H1 (cell line): ENCODE results near the gene DDX51. TPM values are rescaled to one million over a fixed set of nuclear protein-coding genes. Genes with fewer than 3 reads are reported as not detected.
A peak's percentile ranks its signal among the peaks of the same experiment; 100 is the strongest.

Experiments
- CTCF ChIA-PET: fragments of 300-600 bp; sonication (Branson Sonifier 250); formaldehyde crosslinking; loops from one replicate; lab custom pipeline; 2021; ENCODE audit not compliant: partially characterized antibody; lab: Charles Lee
- POLR2A ChIA-PET: fragments of 300-600 bp; sonication (Branson Sonifier 250); formaldehyde crosslinking; loops from one replicate; lab custom pipeline; 2021; ENCODE audit warnings: inconsistent platforms; ENCODE audit not compliant: partially characterized antibody; lab: Charles Lee
- DNase-seq, 2 experiments: peaks; one replicate each; pipeline versions ENCODE4 v3.0.0 to v3.0.0-alpha.2; 2010 to 2022; ENCODE audit warnings: low spot score in 2 of 2, low read depth in 1 of 2, mixed read lengths in 1 of 2
- FAIRE-seq: peaks from 2 replicates; lab custom pipeline; 2011; peaks lifted over from hg19 to GRCh38; lab: Jason Lieb, UNC
- H2AFZ ChIP-seq: 2 replicates; pipeline ENCODE4 v1.8.1; 2012; ENCODE audit warnings: low read length, inconsistent platforms
- H2AK5ac ChIP-seq: 2 replicates; pipeline ENCODE4 v1.6.1; 2013; ENCODE audit warnings: low read depth, low read length
- H2BK120ac ChIP-seq: replicated peaks from 2 replicates; pipeline ENCODE3; 2013; ENCODE audit warnings: low read depth, low read length, inconsistent platforms
- H2BK12ac ChIP-seq: 2 replicates; pipeline ENCODE4 v1.6.1; 2013; ENCODE audit warnings: low read depth, low read length
- H2BK15ac ChIP-seq: 2 replicates; pipeline ENCODE4 v1.6.1; 2013; ENCODE audit warnings: low read length
- H2BK20ac ChIP-seq: 2 replicates; pipeline ENCODE4 v1.6.1; 2013; ENCODE audit warnings: low read length
- H2BK5ac ChIP-seq: 2 replicates; pipeline ENCODE4 v1.6.1; 2013; ENCODE audit warnings: low read depth, low read length
- H3K14ac ChIP-seq: 2 replicates; pipeline ENCODE4 v1.6.1; 2013; ENCODE audit warnings: inconsistent platforms; ENCODE audit not compliant: insufficient read length
- H3K18ac ChIP-seq: 2 replicates; pipeline ENCODE4 v1.6.1; 2013; ENCODE audit warnings: low read length; ENCODE audit errors: extremely low read depth
- H3K23ac ChIP-seq: 2 replicates; pipeline ENCODE4 v1.6.1; 2013; ENCODE audit warnings: inconsistent platforms; ENCODE audit not compliant: insufficient read length
- H3K23me2 ChIP-seq: 2 replicates; pipeline ENCODE4 v1.6.1; 2013; ENCODE audit warnings: low read depth, low read length
- H3K27ac ChIP-seq: 2 replicates; pipeline ENCODE4 v1.6.1; 2011; ENCODE audit warnings: low read depth, low read length, inconsistent platforms
- H3K27me3 ChIP-seq, 4 experiments: replicated peaks in 1 of 4; 1 replicate in 1 of 4; 2 replicates in 3 of 4; pipeline versions ENCODE4 v1.6.1 to v1.8.1; 2011 to 2013; ENCODE audit warnings: low read length in 3 of 4, mild to moderate bottlenecking in 3 of 4, inconsistent platforms in 2 of 4, mixed read lengths in 2 of 4, moderate library complexity in 1 of 4; ENCODE audit not compliant: control insufficient read depth in 3 of 4, insufficient read depth in 3 of 4; ENCODE audit errors: extremely low read depth in 1 of 4
- H3K36me3 ChIP-seq, 4 experiments: 2 replicates each; pipeline versions ENCODE4 v1.6.1 to v1.8.1; 2011 to 2013; ENCODE audit warnings: mild to moderate bottlenecking in 4 of 4, low read length in 3 of 4, moderate library complexity in 2 of 4, control low read depth in 1 of 4, inconsistent platforms in 1 of 4; ENCODE audit not compliant: insufficient read depth in 4 of 4, control insufficient read depth in 2 of 4
- H3K4ac ChIP-seq: replicated peaks from 2 replicates; pipeline ENCODE3; 2013; ENCODE audit warnings: low read length, low read depth, mixed read lengths, inconsistent platforms; ENCODE audit not compliant: insufficient read length
- H3K4me1 ChIP-seq, 4 experiments: replicated peaks in 1 of 4; 1 replicate in 1 of 4; 2 replicates in 3 of 4; pipeline versions ENCODE4 v1.6.1 to v1.8.1; 2011 to 2013; ENCODE audit warnings: low read length in 3 of 4, inconsistent platforms in 2 of 4, mixed read lengths in 1 of 4; ENCODE audit not compliant: insufficient read depth in 4 of 4, control insufficient read depth in 3 of 4
- H3K4me2 ChIP-seq, 2 experiments: 2 replicates each; pipeline versions ENCODE4 v1.6.1 to v1.8.1; 2011 to 2013; ENCODE audit warnings: low read depth in 2 of 2, low read length in 2 of 2, control low read depth in 1 of 2, inconsistent platforms in 1 of 2, mild to moderate bottlenecking in 1 of 2; ENCODE audit not compliant: insufficient read depth in 1 of 2
- H3K4me3 ChIP-seq, 4 experiments: fragments of 200-600, 300-600 bp in 1 of 4; sonication (generic), shearing (Covaris generic), sonication (Bioruptor Twin) in 1 of 4; 2 replicates each; pipeline versions ENCODE4 v1.5.1 to v1.8.1; 2011 to 2016; ENCODE audit warnings: low read length in 4 of 4, low read depth in 3 of 4, control low read depth in 2 of 4, inconsistent platforms in 2 of 4, mild to moderate bottlenecking in 2 of 4, mixed read lengths in 1 of 4, moderate library complexity in 1 of 4; ENCODE audit not compliant: insufficient read depth in 2 of 4; ENCODE audit errors: extremely low read depth in 1 of 4
- H3K56ac ChIP-seq: replicated peaks from 2 replicates; pipeline ENCODE3; 2013; ENCODE audit warnings: low read depth, mild to moderate bottlenecking, mixed read lengths, low read length, inconsistent platforms; ENCODE audit not compliant: insufficient read length
- H3K79me1 ChIP-seq: 2 replicates; pipeline ENCODE4 v1.6.1; 2013; ENCODE audit warnings: low read depth, low read length, control low read depth
- H3K79me2 ChIP-seq, 2 experiments: 2 replicates each; pipeline versions ENCODE4 v1.6.1 to v1.8.1; 2012 to 2013; ENCODE audit warnings: low read length in 2 of 2, mild to moderate bottlenecking in 2 of 2, inconsistent platforms in 1 of 2; ENCODE audit not compliant: insufficient read depth in 2 of 2, control insufficient read depth in 1 of 2
- H3K9ac ChIP-seq, 4 experiments: replicated peaks in 1 of 4; 1 replicate in 1 of 4; 2 replicates in 3 of 4; pipeline versions ENCODE4 v1.6.1 to v1.8.1; 2011 to 2013; ENCODE audit warnings: low read depth in 3 of 4, low read length in 3 of 4, control low read depth in 2 of 4, mild to moderate bottlenecking in 2 of 4, moderate library complexity in 2 of 4, inconsistent platforms in 1 of 4; ENCODE audit errors: extremely low read depth in 1 of 4
- H3K9me3 ChIP-seq, 2 experiments: 2 replicates each; pipeline versions ENCODE4 v1.6.1 to v1.8.1; 2012 to 2013; ENCODE audit warnings: mild to moderate bottlenecking in 2 of 2, moderate library complexity in 2 of 2, control low read depth in 1 of 2, inconsistent platforms in 1 of 2, low read depth in 1 of 2, low read length in 1 of 2, mixed read lengths in 1 of 2; ENCODE audit not compliant: insufficient read depth in 2 of 2
- H4K20me1 ChIP-seq, 2 experiments: replicated peaks in 1 of 2; 2 replicates each; pipeline versions ENCODE3 to v1.8.1; 2011 to 2013; ENCODE audit warnings: inconsistent platforms in 2 of 2, low read length in 2 of 2, mild to moderate bottlenecking in 1 of 2; ENCODE audit not compliant: insufficient read depth in 2 of 2, control insufficient read depth in 1 of 2
- H4K5ac ChIP-seq: 2 replicates; pipeline ENCODE4 v1.6.1; 2013; ENCODE audit warnings: low read length, low read depth, mixed read lengths, inconsistent platforms; ENCODE audit not compliant: insufficient read length
- H4K8ac ChIP-seq: 2 replicates; pipeline ENCODE4 v1.8.0; 2013; ENCODE audit warnings: mild to moderate bottlenecking, moderate library complexity, low read length, inconsistent platforms; ENCODE audit not compliant: insufficient read depth; ENCODE audit errors: extremely low read depth
- H4K91ac ChIP-seq: replicated peaks from 2 replicates; pipeline ENCODE3; 2013; ENCODE audit warnings: low read length, mixed read lengths, inconsistent platforms; ENCODE audit not compliant: insufficient read length
- JUN ChIP-seq: IDR thresholded peaks from 2 replicates; pipeline ENCODE4 v1.6.1; 2011; ENCODE audit warnings: low read depth, mild to moderate bottlenecking, improper control_type of control experiment, low read length
- NRF1 ChIP-seq: IDR thresholded peaks from 2 replicates; pipeline ENCODE4 v1.6.1; 2011; ENCODE audit warnings: mild to moderate bottlenecking, low read depth, low read length, improper control_type of control experiment
- RBBP5 ChIP-seq: IDR thresholded peaks from 2 replicates; pipeline ENCODE4 v1.7.1; 2012; ENCODE audit warnings: low read depth, mild to moderate bottlenecking, inconsistent platforms, low read length, moderate library complexity, borderline replicate concordance
- WGBS, 2 experiments: shearing (Covaris generic) in 1 of 2; methylation state at CpG; one replicate each; pipeline versions ENCODE4 v1.1.6 to v1.1.7; 2013 to 2015; ENCODE audit warnings: low lambda C conversion rate in 2 of 2, mixed read lengths in 2 of 2, inconsistent platforms in 1 of 2, low coverage in 1 of 2, missing lambda C conversion rate in 1 of 2; ENCODE audit not compliant: insufficient replicate concordance in 2 of 2, insufficient coverage in 1 of 2, insufficient read length in 1 of 2; ENCODE audit errors: extremely low coverage in 1 of 2, missing lambda C conversion rate in 1 of 2; 5-methylcytosine and 5-hydroxymethylcytosine counted together
- long read RNA-seq, 2 experiments: library from RNA in 1 of 2; library from capped mRNA in 1 of 2; stranded (forward); transcript quantifications; one replicate each; pipeline ENCODE4 v2.0.0, GENCODE V29; 2021; ENCODE audit warnings: inconsistent platforms in 1 of 2
- polyA minus RNA-seq, 3 experiments: library from RNA; depleted of rRNA, polyadenylated mRNA; stranded (reverse); fragments of >200 nt; gene quantifications; 1 replicate in 2 of 3; 2 replicates in 1 of 3; pipeline ENCODE4 v1.2.3, GENCODE V29; 2011
- polyA plus RNA-seq, 7 experiments: library from polyadenylated mRNA; depleted of rRNA in 3 of 7; stranded (reverse) in 5 of 7; unstranded in 2 of 7; fragments of >200 nt in 5 of 7; fragments of 200-250 nt in 2 of 7; gene quantifications; 1 replicate in 5 of 7; 2 replicates in 1 of 7; 4 replicates in 1 of 7; pipeline versions ENCODE4 v1.2.1 to v1.2.3, GENCODE V29; 2011 to 2013; ENCODE audit warnings: missing spikeins in 2 of 7, mixed read lengths in 2 of 7
- total RNA-seq: library from RNA; stranded (reverse); fragmentation: NEBNext Ultra II Directional; extraction: Animal tissue kit (Norgen Biotek cat#: 25700); gene quantifications from 2 replicates; pipeline ENCODE4 v1.2.1, GENCODE V29; 2021
- TF ChIP-seq, protein P1 (sequence below): IDR thresholded peaks from 2 replicates; pipeline ENCODE4 v1.6.1; 2011; ENCODE audit warnings: low read length, improper control_type of control experiment

DDX51 gene, protein sequence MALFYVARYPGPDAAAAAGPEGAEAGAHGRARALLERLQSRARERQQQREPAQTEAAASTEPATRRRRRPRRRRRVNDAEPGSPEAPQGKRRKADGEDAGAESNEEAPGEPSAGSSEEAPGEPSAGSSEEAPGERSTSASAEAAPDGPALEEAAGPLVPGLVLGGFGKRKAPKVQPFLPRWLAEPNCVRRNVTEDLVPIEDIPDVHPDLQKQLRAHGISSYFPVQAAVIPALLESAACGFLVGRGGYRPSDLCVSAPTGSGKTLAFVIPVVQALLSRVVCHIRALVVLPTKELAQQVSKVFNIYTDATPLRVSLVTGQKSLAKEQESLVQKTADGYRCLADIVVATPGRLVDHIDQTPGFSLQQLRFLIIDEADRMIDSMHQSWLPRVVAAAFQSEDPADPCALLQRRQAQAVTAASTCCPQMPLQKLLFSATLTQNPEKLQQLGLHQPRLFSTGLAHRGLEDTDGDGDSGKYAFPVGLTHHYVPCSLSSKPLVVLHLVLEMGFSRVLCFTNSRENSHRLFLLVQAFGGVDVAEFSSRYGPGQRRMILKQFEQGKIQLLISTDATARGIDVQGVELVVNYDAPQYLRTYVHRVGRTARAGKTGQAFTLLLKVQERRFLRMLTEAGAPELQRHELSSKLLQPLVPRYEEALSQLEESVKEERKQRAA
- total RNA-seq (24.4 and 25.3 TPM in 2 replicates), polyA plus RNA-seq (2011; rRNA removed) (11.2 and 19.5 TPM in 2 replicates), polyA minus RNA-seq (2011; rRNA and poly(A)+ RNA removed) (8.7 and 14.0 TPM in 2 replicates)
- 23.8 TPM for polyA plus RNA-seq (2011; cell fraction: cytosol; rRNA removed)
- 65.2 TPM for polyA plus RNA-seq (2011; cell fraction: nucleus; rRNA removed)
- polyA plus RNA-seq (2012, experiment 1 of 2): 25.8 to 31.0 TPM (median 27.9 TPM) in 4 replicates
- 11.4 TPM for polyA plus RNA-seq (2012, experiment 2 of 2)
- 11.4 TPM for polyA plus RNA-seq (2013, experiment 1 of 2)
- 9.4 TPM for polyA plus RNA-seq (2013, experiment 2 of 2)
- polyA minus RNA-seq (2011; cell fraction: cytosol; rRNA and poly(A)+ RNA removed): 12.7 TPM
- 28.4 TPM for polyA minus RNA-seq (2011; cell fraction: nucleus; rRNA and poly(A)+ RNA removed)
- long read RNA-seq, experiment 1, partial matches to known transcripts: 6 of 14 reads
- long read RNA-seq, experiment 1, other reads (novel, unspliced or antisense): 8 of 14 reads
- long read RNA-seq, experiment 2: 0 reads

DNA sequence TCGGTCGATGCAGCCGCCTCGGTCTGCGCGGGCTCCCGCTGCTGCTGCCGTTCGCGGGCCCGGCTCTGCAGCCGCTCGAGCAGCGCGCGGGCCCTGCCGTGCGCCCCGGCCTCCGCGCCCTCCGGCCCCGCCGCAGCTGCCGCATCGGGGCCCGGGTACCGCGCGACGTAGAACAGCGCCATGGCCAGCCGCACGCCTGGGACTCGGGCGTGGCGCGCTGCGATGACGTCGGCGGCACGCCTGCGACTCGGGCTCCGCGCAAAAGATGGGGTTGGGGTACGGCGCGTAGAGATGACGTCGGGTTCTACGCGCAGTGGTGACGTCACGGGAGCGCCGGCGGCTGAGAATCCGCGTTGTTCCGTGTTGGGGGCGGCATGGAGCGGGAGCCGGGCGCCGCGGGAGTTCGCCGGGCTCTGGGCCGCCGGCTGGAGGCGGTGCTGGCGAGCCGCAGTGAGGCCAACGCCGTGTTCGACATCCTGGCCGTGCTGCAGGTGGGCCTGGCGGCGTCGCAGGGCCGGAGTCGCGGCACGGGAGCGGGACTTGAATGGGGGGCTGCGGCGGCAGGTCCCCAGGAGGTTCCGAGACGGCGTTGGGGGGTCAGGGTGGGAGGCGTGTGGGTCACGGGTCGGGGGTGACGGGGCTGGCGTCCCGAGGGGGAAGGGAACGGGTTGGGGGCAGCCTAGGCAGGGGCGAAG lies at the start of gene DDX51, which contains the start of gene NOC4L:
DDX51 (minus strand) TSS at position 205 of the 695 bp plus-strand sequence; CDS start at position 182, 23 bp downstream.
NOC4L (plus strand) TSS at position 343 of the 695 bp plus-strand sequence; CDS start at position 375, 32 bp downstream.
- Histone ChIP-seq H3K79me1 (peaks cover 30% of the 10 kb centered on the region), H4K91ac (peak within 1 kb of the TSS; percentile 80), H3K4ac (peak within 1 kb of the TSS; percentile 69), H4K5ac (no peak within 1 kb of the TSS), H3K4me3 (peak within 1 kb of the TSS; percentile 83 to 96 (median 88)), H3K36me3 (peaks cover 12 to 39% (median 28%) of the 10 kb centered on the region in 4 experiments; a peak in 6 of 8 replicates), H3K27ac (peak within 1 kb of the TSS; percentile 54; the same call in 1 of the 2 replicates), H3K79me2 (peaks cover 4 to 44% of the 10 kb centered on the region in 2 experiments; a peak in 3 of 4 replicates), H2AFZ (no peak within 1 kb of the TSS), H2BK20ac (no peak within 1 kb of the TSS), H3K4me1 (peaks cover 0 to 15% (median 4%) of the 10 kb centered on the region in 4 experiments; a peak in 5 of 7 replicates), H3K23ac (no peak within 1 kb of the TSS), H2AK5ac (peak within 1 kb of the TSS; percentile 16; the same call in 1 of the 2 replicates), H3K23me2 (peaks cover 13% of the 10 kb centered on the region; the same call in 1 of the 2 replicates), H2BK15ac (no peak within 1 kb of the TSS), H2BK120ac (no peak within 1 kb of the TSS), H3K9me3 (no peaks in the 10 kb centered on the region), H2BK12ac (no peak within 1 kb of the TSS), H4K8ac (peak within 1 kb of the TSS; percentile 97), H3K14ac (no peak within 1 kb of the TSS), H4K20me1 (peaks cover 11 to 24% of the 10 kb centered on the region in 2 experiments), H3K18ac (no peak within 1 kb of the TSS; the same call in 1 of the 2 replicates), H3K27me3 (no peaks in the 10 kb centered on the region), H3K4me2 (peak within 1 kb of the TSS; percentile 76 to 83), H3K56ac (peak within 1 kb of the TSS; percentile 16), H2BK5ac (peak within 1 kb of the TSS; percentile 83; the same call in 1 of the 2 replicates), H3K9ac (peak within 1 kb of the TSS; percentile 70 to 97 (median 84))
- DNase-seq (peak; percentile 79 to 100), FAIRE-seq (no peak)
- 1% methylated on average over 88 of the region's 100 CpGs; no CpG with 5 or more reads in 1 of the 2 experiments for WGBS, 2 experiments
- ChIA-PET POLR2A (interaction anchor here (0.9 to 2.1 kb wide), 4 partner anchors 10 to 61 kb away, joined by 4 to 15 read pairs (median 6); no protein-coding TSS in a partner anchor), CTCF (interaction anchor here (0.9 to 1.3 kb wide), 4 partner anchors 10 to 375 kb away, joined by 3 to 4 read pairs (median 4); no protein-coding TSS in a partner anchor)
- TF ChIP-seq JUN (no peak), RBBP5 (peak; percentile 87; the same call in 1 of the 2 replicates), NRF1 (no peak)
- TF ChIP-seq, protein P1, sequence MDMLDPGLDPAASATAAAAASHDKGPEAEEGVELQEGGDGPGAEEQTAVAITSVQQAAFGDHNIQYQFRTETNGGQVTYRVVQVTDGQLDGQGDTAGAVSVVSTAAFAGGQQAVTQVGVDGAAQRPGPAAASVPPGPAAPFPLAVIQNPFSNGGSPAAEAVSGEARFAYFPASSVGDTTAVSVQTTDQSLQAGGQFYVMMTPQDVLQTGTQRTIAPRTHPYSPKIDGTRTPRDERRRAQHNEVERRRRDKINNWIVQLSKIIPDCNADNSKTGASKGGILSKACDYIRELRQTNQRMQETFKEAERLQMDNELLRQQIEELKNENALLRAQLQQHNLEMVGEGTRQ: no peak
